ENCODE data around the gene SERP2.

Gene SERP2

GRCh38 chr13:44354884-44355283 lies 18.7 kb upstream of the SERP2 start:
- no peak for DNase-seq (ENCODE audit: low read depth, low spot score)
- H3K4me3 ChIP-seq (ENCODE audit: insufficient read length, low read depth), result no peak overlapping the region
- H3K4me1 ChIP-seq (ENCODE audit: insufficient read depth, insufficient read length), result no peaks in the 10 kb centered on the region
- H3K9me3 ChIP-seq (ENCODE audit: insufficient read depth, low read length), result no peaks in the 10 kb centered on the region
- H3K9ac ChIP-seq (ENCODE audit: insufficient read length, low read depth), result no peak overlapping the region
- TF ChIP-seq YY1 (IDR thresholded peaks at IDR 0.05; ENCODE audit: insufficient read depth, insufficient read length) (no peak), SUZ12 (IDR thresholded peaks at IDR 0.05; ENCODE audit: extremely low read depth, insufficient read depth, insufficient read length) (no peak), ZNF274 (IDR thresholded peaks at IDR 0.05; ENCODE audit: low read depth, low read length) (no peak)
- H3K27me3 ChIP-seq (ENCODE audit: insufficient read depth, insufficient read length), result no peaks in the 10 kb centered on the region
- H3K36me3 ChIP-seq (ENCODE audit: insufficient read depth, insufficient read length, low read length), result no peaks in the 10 kb centered on the region

- Histone ChIP-seq H3K9ac (ENCODE audit: insufficient read length, low read depth) (no peak overlapping the region), H3K36me3 (ENCODE audit: insufficient read depth, insufficient read length, low read length) (no peaks in the 10 kb centered on the region), H3K4me3 (ENCODE audit: insufficient read length, low read depth) (no peak overlapping the region), H3K27me3 (ENCODE audit: insufficient read depth, insufficient read length) (no peaks in the 10 kb centered on the region), H3K4me1 (ENCODE audit: insufficient read depth, insufficient read length) (no peaks in the 10 kb centered on the region), H3K9me3 (ENCODE audit: insufficient read depth, low read length) (no peaks in the 10 kb centered on the region)
- no peak for TF ChIP-seq YY1 (IDR thresholded peaks at IDR 0.05; ENCODE audit: insufficient read depth, insufficient read length)
- TF ChIP-seq ZNF274 (IDR thresholded peaks at IDR 0.05; ENCODE audit: low read depth, low read length), result no peak
- TF ChIP-seq SUZ12 (IDR thresholded peaks at IDR 0.05; ENCODE audit: extremely low read depth, insufficient read depth, insufficient read length), result no peak
- DNase-seq (ENCODE audit: low read depth, low spot score), result no peak
These were observed 18.0 kb upstream of the SERP2 start for GRCh38 chr13:44355621-44356020.

GRCh38 chr13:44359983-44360375 lies 13.6 kb upstream of the SERP2 start:
- H3K9ac ChIP-seq (ENCODE audit: insufficient read length, low read depth), result no peak overlapping the region
- DNase-seq (ENCODE audit: low read depth, low spot score), result no peak
- H3K4me1 ChIP-seq (ENCODE audit: insufficient read depth, insufficient read length), result no peaks in the 10 kb centered on the region
- no peak overlapping the region for H3K4me3 ChIP-seq (ENCODE audit: insufficient read length, low read depth)
- no peaks in the 10 kb centered on the region for H3K9me3 ChIP-seq (ENCODE audit: insufficient read depth, low read length)
- H3K27me3 ChIP-seq (ENCODE audit: insufficient read depth, insufficient read length), result no peaks in the 10 kb centered on the region
- H3K36me3 ChIP-seq (ENCODE audit: insufficient read depth, insufficient read length, low read length), result no peaks in the 10 kb centered on the region
- TF ChIP-seq YY1 (IDR thresholded peaks at IDR 0.05; ENCODE audit: insufficient read depth, insufficient read length) (no peak), SUZ12 (IDR thresholded peaks at IDR 0.05; ENCODE audit: extremely low read depth, insufficient read depth, insufficient read length) (no peak), ZNF274 (IDR thresholded peaks at IDR 0.05; ENCODE audit: low read depth, low read length) (no peak)

GRCh38 chr13:44362394-44363040 lies 11.1 kb upstream of the SERP2 start:
- DNase-seq (ENCODE audit: low read depth, low spot score), result no peak
- H3K4me1 ChIP-seq (ENCODE audit: insufficient read depth, insufficient read length), result no peaks in the 10 kb centered on the region

DNA sequence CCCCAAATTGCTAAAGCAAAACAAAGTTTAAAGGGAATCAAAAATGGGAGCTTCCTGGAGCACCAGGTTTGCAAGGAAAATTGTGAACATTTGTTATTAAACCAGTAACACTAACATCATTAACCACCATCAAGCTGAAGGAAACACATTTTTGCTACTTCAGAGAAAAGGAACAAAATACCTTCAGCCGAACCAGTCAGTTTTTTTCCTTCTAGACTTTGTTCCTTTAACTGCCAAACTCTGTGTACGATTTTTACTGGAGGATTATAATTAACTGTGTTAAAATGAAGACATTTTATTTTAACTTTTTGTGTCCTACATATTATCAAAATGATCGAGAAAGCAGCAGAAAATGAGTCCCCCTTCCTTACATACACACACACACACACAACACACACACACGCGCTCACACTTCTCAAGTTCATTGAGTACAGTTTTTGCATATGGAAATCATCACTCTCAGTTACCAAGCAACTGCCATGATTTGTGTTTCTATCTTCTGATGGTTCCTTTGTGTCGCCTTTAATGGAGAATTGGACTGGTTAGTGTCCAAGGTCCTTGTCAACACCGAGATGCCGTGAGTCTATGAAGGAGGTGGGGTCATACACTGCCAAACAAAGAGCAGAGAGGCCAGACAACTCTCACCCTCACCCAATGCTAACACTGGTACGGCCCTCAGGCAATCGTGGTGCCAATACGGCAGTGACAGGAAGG lies 9.8 kb upstream of the SERP2 start:
- H3K4me3 ChIP-seq (ENCODE audit: insufficient read length, low read depth), result no peak overlapping the region
- no peaks in the 10 kb centered on the region for H3K4me1 ChIP-seq (ENCODE audit: insufficient read depth, insufficient read length)
- no peak overlapping the region for H3K9ac ChIP-seq (ENCODE audit: insufficient read length, low read depth)
- H3K27me3 ChIP-seq (ENCODE audit: insufficient read depth, insufficient read length), result no peaks in the 10 kb centered on the region
- DNase-seq (ENCODE audit: low read depth, low spot score), result no peak
- TF ChIP-seq SUZ12 (IDR thresholded peaks at IDR 0.05; ENCODE audit: extremely low read depth, insufficient read depth, insufficient read length), result no peak
- no peak for TF ChIP-seq YY1 (IDR thresholded peaks at IDR 0.05; ENCODE audit: insufficient read depth, insufficient read length)
- no peak for TF ChIP-seq ZNF274 (IDR thresholded peaks at IDR 0.05; ENCODE audit: low read depth, low read length)
- H3K36me3 ChIP-seq (ENCODE audit: insufficient read depth, insufficient read length, low read length), result no peaks in the 10 kb centered on the region
- no peaks in the 10 kb centered on the region for H3K9me3 ChIP-seq (ENCODE audit: insufficient read depth, low read length)

More at GRCh38 chr13:44362394-44363040, 11.1 kb upstream of the SERP2 start:
- no peaks in the 10 kb centered on the region for H3K36me3 ChIP-seq (ENCODE audit: insufficient read depth, insufficient read length, low read length)
- no peak overlapping the region for H3K9ac ChIP-seq (ENCODE audit: insufficient read length, low read depth)
- no peaks in the 10 kb centered on the region for H3K9me3 ChIP-seq (ENCODE audit: insufficient read depth, low read length)
- H3K4me3 ChIP-seq (ENCODE audit: insufficient read length, low read depth), result no peak overlapping the region
- TF ChIP-seq YY1 (IDR thresholded peaks at IDR 0.05; ENCODE audit: insufficient read depth, insufficient read length) (no peak), ZNF274 (IDR thresholded peaks at IDR 0.05; ENCODE audit: low read depth, low read length) (no peak), SUZ12 (IDR thresholded peaks at IDR 0.05; ENCODE audit: extremely low read depth, insufficient read depth, insufficient read length) (no peak)
- H3K27me3 ChIP-seq (ENCODE audit: insufficient read depth, insufficient read length), result no peaks in the 10 kb centered on the region

DNA sequence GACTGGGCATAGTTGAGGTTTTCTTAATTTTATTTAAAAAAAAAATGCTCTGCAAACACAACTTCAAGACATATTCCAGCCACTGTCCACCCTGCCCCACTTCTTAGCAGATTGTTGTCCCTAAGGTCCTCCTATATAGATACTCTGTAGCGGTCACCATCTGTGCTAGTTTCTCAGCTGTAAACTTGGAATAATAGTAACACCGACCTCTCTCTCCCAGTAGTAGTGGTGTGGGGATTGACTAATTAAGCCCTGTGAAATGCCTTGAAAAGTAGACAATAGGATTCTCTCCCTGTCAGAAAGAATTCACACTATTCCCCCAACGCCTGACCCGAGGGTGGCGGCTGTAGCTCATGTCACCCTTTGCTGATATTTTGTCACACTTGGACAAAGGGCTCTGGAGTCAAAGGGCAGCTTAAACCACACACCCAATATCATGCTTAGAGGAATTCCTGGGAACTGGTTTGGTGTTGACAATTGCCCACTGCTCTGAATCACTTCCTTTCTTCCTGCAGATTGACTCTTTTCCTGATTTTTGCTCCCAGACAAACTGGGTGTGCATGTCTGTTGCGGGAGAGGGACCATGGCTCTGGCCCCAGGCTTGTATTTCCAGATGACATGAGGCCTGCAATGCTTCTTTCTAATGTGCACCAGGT lies 9.2 kb upstream of the SERP2 start:
- Histone ChIP-seq H3K9ac (ENCODE audit: insufficient read length, low read depth) (no peak overlapping the region), H3K27me3 (ENCODE audit: insufficient read depth, insufficient read length) (no peaks in the 10 kb centered on the region), H3K4me3 (ENCODE audit: insufficient read length, low read depth) (no peak overlapping the region), H3K9me3 (ENCODE audit: insufficient read depth, low read length) (no peaks in the 10 kb centered on the region), H3K36me3 (ENCODE audit: insufficient read depth, insufficient read length, low read length) (no peaks in the 10 kb centered on the region), H3K4me1 (ENCODE audit: insufficient read depth, insufficient read length) (no peaks in the 10 kb centered on the region)
- TF ChIP-seq SUZ12 (IDR thresholded peaks at IDR 0.05; ENCODE audit: extremely low read depth, insufficient read depth, insufficient read length), result no peak
- no peak for TF ChIP-seq YY1 (IDR thresholded peaks at IDR 0.05; ENCODE audit: insufficient read depth, insufficient read length)
- TF ChIP-seq ZNF274 (IDR thresholded peaks at IDR 0.05; ENCODE audit: low read depth, low read length), result no peak
- DNase-seq (ENCODE audit: low read depth, low spot score), result no peak

DNA sequence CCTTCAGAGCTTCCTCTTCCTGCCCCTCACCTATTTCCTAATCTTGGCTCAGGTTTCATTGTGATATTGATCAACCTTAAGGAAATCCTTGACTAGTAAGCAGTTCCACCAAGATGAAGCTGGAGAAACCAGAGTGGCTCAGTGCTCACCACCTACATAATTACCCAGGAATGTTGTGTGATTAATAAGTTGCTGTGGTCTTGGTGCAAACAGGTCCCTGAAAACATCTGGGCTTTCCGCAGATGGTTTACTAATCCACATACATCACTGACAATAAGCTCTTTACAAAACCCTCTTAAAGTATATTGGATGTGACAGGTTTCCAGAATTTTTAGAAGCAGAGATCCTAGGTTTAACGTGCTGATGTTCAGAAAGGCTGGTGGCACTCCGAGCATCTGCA lies 8.6 kb upstream of the SERP2 start:
- Histone ChIP-seq H3K9ac (ENCODE audit: insufficient read length, low read depth) (no peak overlapping the region), H3K9me3 (ENCODE audit: insufficient read depth, low read length) (no peaks in the 10 kb centered on the region), H3K36me3 (ENCODE audit: insufficient read depth, insufficient read length, low read length) (no peaks in the 10 kb centered on the region), H3K4me3 (ENCODE audit: insufficient read length, low read depth) (no peak overlapping the region), H3K27me3 (ENCODE audit: insufficient read depth, insufficient read length) (no peaks in the 10 kb centered on the region), H3K4me1 (ENCODE audit: insufficient read depth, insufficient read length) (no peaks in the 10 kb centered on the region)
- no peak for DNase-seq (ENCODE audit: low read depth, low spot score)
- TF ChIP-seq ZNF274 (IDR thresholded peaks at IDR 0.05; ENCODE audit: low read depth, low read length) (no peak), YY1 (IDR thresholded peaks at IDR 0.05; ENCODE audit: insufficient read depth, insufficient read length) (no peak), SUZ12 (IDR thresholded peaks at IDR 0.05; ENCODE audit: extremely low read depth, insufficient read depth, insufficient read length) (no peak)

All from NT2/D1 (cell line).